ENCODE measurements around the gene APLNR. TPM values are rescaled to one million over a fixed set of nuclear protein-coding genes. Genes with fewer than 3 reads are reported as not detected.
"Not testable (repeated sequence)": the region's sequence is repeated elsewhere in the genome, so short reads cannot be mapped to it uniquely, and the experiment has no call there.

The APLNR gene
- 0.02 TPM for total RNA-seq (2013)
- polyA plus RNA-seq (not detected), polyA minus RNA-seq (not detected in 2 replicates), total RNA-seq (0 to 0.75 (median 0) reads per million in 11 experiments)

DNA sequence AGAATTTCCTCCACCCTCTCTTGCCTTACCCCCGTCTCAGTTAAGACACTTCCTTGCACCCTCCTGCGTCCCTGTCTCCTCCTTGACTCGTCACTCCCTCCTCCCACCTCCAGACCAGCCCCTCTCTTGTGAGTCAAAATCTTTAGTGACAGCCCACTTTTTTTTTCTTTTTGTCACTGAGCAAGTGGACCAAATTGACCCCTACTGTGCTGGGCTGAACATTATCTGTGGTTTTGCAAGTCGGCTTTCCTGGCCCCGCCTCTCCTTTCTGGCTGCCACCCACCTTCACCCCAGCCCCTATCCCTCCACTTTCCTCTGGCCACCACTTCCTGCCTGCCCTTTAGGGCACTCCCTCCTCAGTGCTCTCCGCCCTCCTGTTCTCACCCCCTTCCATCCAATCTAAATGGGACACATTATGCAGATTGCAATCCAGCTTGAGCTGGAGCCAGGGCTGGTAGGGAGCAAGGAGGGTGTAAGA is at the start of gene APLNR:
TSS of gene APLNR (minus strand) at position 47 of the 478 bp plus-strand sequence. CDS start 246 bp downstream, outside the sequence.
- intact Hi-C loops (cut with micrococcal nuclease) = no loop called here
- H3K27me3 Mint-ChIP-seq (ENCODE audit: low read depth in 3 of 3) = peaks cover 58 to 76% (median 61%) of the 10 kb centered on the region in 3 donors
- H3K4me2 ChIP-seq (replicated peaks; ENCODE audit: extremely low read depth, low read length, poor library complexity, severe bottlenecking) = no peak within 1 kb of the TSS

DNA sequence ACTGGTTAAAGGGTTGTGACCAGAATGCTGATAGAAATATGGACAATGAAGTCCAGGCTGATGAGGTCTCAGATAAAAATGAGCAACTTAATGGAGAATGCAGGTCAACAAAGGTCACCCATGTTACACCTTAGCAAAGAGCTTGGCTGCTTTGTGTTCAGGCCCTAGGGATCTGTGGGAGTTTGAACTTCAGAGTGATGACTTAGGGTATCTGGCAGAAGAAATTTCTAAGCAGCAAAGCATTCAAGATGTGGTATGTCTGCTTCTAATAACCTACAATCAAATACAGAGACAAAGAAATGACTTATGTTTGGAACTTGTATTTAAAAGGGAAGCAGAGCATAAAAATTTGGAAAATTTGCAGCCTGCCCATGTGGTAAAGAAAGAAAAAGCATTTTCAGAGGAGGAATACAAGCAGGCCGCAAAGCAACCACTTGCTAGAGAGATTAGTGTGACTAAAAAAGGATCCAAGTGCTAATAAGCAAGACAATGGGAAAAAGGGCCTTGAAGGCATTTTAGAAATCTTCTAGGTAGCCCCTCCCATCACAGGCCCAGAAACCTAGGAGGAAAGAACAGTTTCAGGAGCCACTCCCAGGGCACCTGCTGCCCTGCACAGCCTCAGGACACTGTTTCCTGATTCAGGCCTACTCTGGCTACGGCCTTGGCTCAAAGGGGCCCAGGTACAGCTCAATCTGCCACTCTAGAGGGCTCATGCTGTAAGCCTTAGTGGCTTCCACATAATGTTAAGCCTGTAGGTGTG is 46.4 kb upstream of the APLNR start:
- no peaks in the 10 kb centered on the region for H3K36me3 Mint-ChIP-seq
- Histone ChIP-seq H3K27ac (ENCODE audit: low read depth in 1 of 2, low read length in 2 of 2) (no peak overlapping the region), H2AFZ (ENCODE audit: insufficient read depth, low read depth, low read length, poor library complexity, severe bottlenecking) (no peak overlapping the region), H3K79me2 (ENCODE audit: insufficient read depth, low read length) (no peaks in the 10 kb centered on the region), H3K9ac (ENCODE audit: insufficient read depth, low read length, poor library complexity, severe bottlenecking) (no peak overlapping the region), H3K4me1 (ENCODE audit: control insufficient read depth in 1 of 2, insufficient read depth in 2 of 2, low read length in 2 of 2) (peaks cover under 1 to 1% of the 10 kb centered on the region in 2 donors), H3K27me3 (ENCODE audit: control insufficient read depth in 2 of 2, insufficient read depth in 2 of 2, low read length in 2 of 2) (no peaks in the 10 kb centered on the region), H3K36me3 (replicated peaks in 1 of 2; ENCODE audit: control insufficient read depth in 1 of 2, insufficient read depth in 2 of 2, low read length in 2 of 2) (no peaks in the 10 kb centered on the region), H3K4me2 (replicated peaks; ENCODE audit: extremely low read depth, low read length, poor library complexity, severe bottlenecking) (no peak overlapping the region), H3K4me3 (replicated peaks in 1 of 3; ENCODE audit: low read depth in 2 of 3, low read length in 3 of 3) (no peak overlapping the region), H4K20me1 (ENCODE audit: insufficient read depth, low read length) (no peaks in the 10 kb centered on the region), H3K9me3 (replicated peaks in 1 of 2; ENCODE audit: control insufficient read depth in 1 of 2, insufficient read depth in 1 of 2, low read length in 2 of 2) (no peaks in the 10 kb centered on the region)
- no peak for DNase-seq
- no peak overlapping the region for H3K27ac Mint-ChIP-seq
- H3K9me3 Mint-ChIP-seq = peaks cover 0 to 7% (median 4%) of the 10 kb centered on the region in 7 donors
- H3K4me1 Mint-ChIP-seq = peaks cover under 1% of the 10 kb centered on the region
- H3K27me3 Mint-ChIP-seq (ENCODE audit: low read depth in 3 of 3) = peaks cover 5 to 11% (median 7%) of the 10 kb centered on the region in 3 donors
- WGBS (ENCODE audit: insufficient coverage) = 88% methylated on average over 2 of the region's 2 CpGs
- intact Hi-C loops (cut with micrococcal nuclease) = no loop called here
- no peak overlapping the region for H3K4me3 Mint-ChIP-seq
- TF ChIP-seq, protein P1, sequence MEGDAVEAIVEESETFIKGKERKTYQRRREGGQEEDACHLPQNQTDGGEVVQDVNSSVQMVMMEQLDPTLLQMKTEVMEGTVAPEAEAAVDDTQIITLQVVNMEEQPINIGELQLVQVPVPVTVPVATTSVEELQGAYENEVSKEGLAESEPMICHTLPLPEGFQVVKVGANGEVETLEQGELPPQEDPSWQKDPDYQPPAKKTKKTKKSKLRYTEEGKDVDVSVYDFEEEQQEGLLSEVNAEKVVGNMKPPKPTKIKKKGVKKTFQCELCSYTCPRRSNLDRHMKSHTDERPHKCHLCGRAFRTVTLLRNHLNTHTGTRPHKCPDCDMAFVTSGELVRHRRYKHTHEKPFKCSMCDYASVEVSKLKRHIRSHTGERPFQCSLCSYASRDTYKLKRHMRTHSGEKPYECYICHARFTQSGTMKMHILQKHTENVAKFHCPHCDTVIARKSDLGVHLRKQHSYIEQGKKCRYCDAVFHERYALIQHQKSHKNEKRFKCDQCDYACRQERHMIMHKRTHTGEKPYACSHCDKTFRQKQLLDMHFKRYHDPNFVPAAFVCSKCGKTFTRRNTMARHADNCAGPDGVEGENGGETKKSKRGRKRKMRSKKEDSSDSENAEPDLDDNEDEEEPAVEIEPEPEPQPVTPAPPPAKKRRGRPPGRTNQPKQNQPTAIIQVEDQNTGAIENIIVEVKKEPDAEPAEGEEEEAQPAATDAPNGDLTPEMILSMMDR (IDR thresholded peaks at IDR 0.05) = no peak

More for the DNA sequence above, at the start of gene APLNR:
- no peaks in the 10 kb centered on the region for H4K20me1 ChIP-seq (ENCODE audit: insufficient read depth, low read length)
- Mint-ChIP-seq H3K9me3 (peaks cover 0 to 5% (median 0%) of the 10 kb centered on the region in 7 donors), H3K27ac (peak within 1 kb of the TSS in 1 of 7 donors; percentile 19), H3K4me1 (peaks cover 4% of the 10 kb centered on the region), H3K4me3 (peak within 1 kb of the TSS in 1 of 2 donors; percentile 39), H3K36me3 (no peaks in the 10 kb centered on the region)
- TF ChIP-seq, protein P1 (IDR thresholded peaks at IDR 0.05) = no peak
- H3K27me3 ChIP-seq (ENCODE audit: control insufficient read depth in 2 of 2, insufficient read depth in 2 of 2, low read length in 2 of 2) = peaks cover 18 to 74% of the 10 kb centered on the region in 2 donors
- H3K9me3 ChIP-seq (replicated peaks in 1 of 2; ENCODE audit: control insufficient read depth in 1 of 2, insufficient read depth in 1 of 2, low read length in 2 of 2) = no peaks in the 10 kb centered on the region
- no peak within 1 kb of the TSS for H2AFZ ChIP-seq (ENCODE audit: insufficient read depth, low read depth, low read length, poor library complexity, severe bottlenecking)
- DNase-seq = no peak
- no peak within 1 kb of the TSS for H3K9ac ChIP-seq (ENCODE audit: insufficient read depth, low read length, poor library complexity, severe bottlenecking)
- no peaks in the 10 kb centered on the region for H3K36me3 ChIP-seq (replicated peaks in 1 of 2; ENCODE audit: control insufficient read depth in 1 of 2, insufficient read depth in 2 of 2, low read length in 2 of 2)
- no peak within 1 kb of the TSS for H3K27ac ChIP-seq (ENCODE audit: low read depth in 1 of 2, low read length in 2 of 2)
- H3K4me1 ChIP-seq (ENCODE audit: control insufficient read depth in 1 of 2, insufficient read depth in 2 of 2, low read length in 2 of 2) = no peaks in the 10 kb centered on the region
- 1% methylated on average over 5 of the region's 6 CpGs for WGBS (ENCODE audit: insufficient coverage)
- H3K4me3 ChIP-seq (replicated peaks in 1 of 3; ENCODE audit: low read depth in 2 of 3, low read length in 3 of 3) = no peak within 1 kb of the TSS
- H3K79me2 ChIP-seq (ENCODE audit: insufficient read depth, low read length) = no peaks in the 10 kb centered on the region

DNA sequence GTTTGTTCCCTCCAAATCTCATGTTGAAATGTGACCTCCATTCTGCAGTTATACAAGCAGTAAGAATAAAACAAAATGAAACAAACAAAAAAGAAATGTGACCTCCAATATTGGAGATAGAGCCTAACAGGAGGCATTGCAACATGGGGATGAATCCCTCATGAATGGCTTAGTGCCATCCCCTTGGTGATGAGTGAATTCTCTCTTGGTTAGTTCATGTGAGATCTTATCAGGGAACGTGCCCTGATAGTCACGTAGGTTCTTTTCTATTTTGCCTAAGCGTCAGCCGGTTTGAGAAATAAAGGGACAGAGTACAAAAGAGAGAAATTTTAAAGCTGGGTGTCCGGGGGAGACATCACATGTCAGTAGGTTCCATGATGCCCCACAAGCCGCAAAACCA is 44.5 kb upstream of the APLNR start:
- intact Hi-C loops (cut with micrococcal nuclease); H3K9me3 ChIP-seq (replicated peaks in 1 of 2; ENCODE audit: control insufficient read depth in 1 of 2, insufficient read depth in 1 of 2, low read length in 2 of 2); H3K36me3 ChIP-seq (replicated peaks in 1 of 2; ENCODE audit: control insufficient read depth in 1 of 2, insufficient read depth in 2 of 2, low read length in 2 of 2); H4K20me1 ChIP-seq (ENCODE audit: insufficient read depth, low read length); H3K27ac ChIP-seq (ENCODE audit: low read depth in 1 of 2, low read length in 2 of 2); H3K9me3 Mint-ChIP-seq; H3K27me3 ChIP-seq (ENCODE audit: control insufficient read depth in 2 of 2, insufficient read depth in 2 of 2, low read length in 2 of 2); H2AFZ ChIP-seq (ENCODE audit: insufficient read depth, low read depth, low read length, poor library complexity, severe bottlenecking); H3K4me3 Mint-ChIP-seq; H3K79me2 ChIP-seq (ENCODE audit: insufficient read depth, low read length); H3K9ac ChIP-seq (ENCODE audit: insufficient read depth, low read length, poor library complexity, severe bottlenecking); H3K27ac Mint-ChIP-seq; H3K36me3 Mint-ChIP-seq; H3K4me2 ChIP-seq (replicated peaks; ENCODE audit: extremely low read depth, low read length, poor library complexity, severe bottlenecking); DNase-seq; H3K4me3 ChIP-seq (replicated peaks in 1 of 3; ENCODE audit: low read depth in 2 of 3, low read length in 3 of 3): not testable (repeated sequence)
- 91% methylated on average over 5 of the region's 6 CpGs for WGBS (ENCODE audit: insufficient coverage)
- H3K4me1 ChIP-seq (ENCODE audit: control insufficient read depth in 1 of 2, insufficient read depth in 2 of 2, low read length in 2 of 2) = peaks cover 14% of the 10 kb centered on the region in 2 donors
- Mint-ChIP-seq H3K4me1 (peaks cover 17% of the 10 kb centered on the region), H3K27me3 (ENCODE audit: low read depth in 3 of 3) (peaks cover 7 to 13% (median 9%) of the 10 kb centered on the region in 3 donors)
